Activated CD8-positive, alpha-beta memory T cell treated with anti-CD3 and anti-CD28 coated beads for 36 hours (primary cell): ENCODE results near the gene TBL2. TPM values are rescaled to one million over a fixed set of nuclear protein-coding genes. Genes with fewer than 3 reads are reported as not detected.

Experiments
- CTCF ChIA-PET: fragments of 350-600 bp; sonication (Branson Sonifier 250); formaldehyde crosslinking; loops from one replicate; lab custom pipeline; 2021; ENCODE audit warnings: antibody characterized with exemption; lab: Charles Lee
- POLR2A ChIA-PET: fragments of 350-600 bp; sonication (Branson Sonifier 250); formaldehyde crosslinking; loops from one replicate; lab custom pipeline; 2021; ENCODE audit warnings: antibody characterized with exemption; lab: Charles Lee
- total RNA-seq, 2 experiments: library from RNA; stranded (reverse); gene quantifications; one replicate each; pipeline ENCODE4 v1.2.3, GENCODE V29; 2021

TBL2 gene
- total RNA-seq, 2 experiments from 2014 or later, result 36.3 to 37.8 TPM

DNA sequence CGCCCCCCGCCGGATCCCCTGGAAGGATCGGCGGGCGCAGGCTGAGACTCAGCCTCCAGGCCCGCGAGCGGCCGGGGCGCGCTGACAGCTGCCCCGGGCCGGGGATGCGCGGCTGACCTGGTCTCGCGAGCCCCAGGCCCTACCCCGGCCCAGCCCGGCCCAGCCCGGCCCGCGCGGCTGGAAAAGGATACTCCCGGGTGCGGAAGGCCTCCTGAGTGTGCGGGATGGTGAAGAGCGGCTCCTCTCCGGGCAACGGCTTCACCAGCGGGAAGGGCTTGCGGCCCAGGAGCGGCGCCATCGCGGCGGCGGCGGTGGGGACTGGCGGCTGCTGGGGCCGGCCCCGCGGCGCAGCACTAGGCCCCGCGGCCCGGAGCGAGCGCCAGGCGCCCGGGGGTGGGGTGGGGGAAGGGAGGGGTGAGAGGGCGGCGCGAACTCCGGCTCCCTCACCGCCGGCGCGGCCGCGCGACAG, 56.7 kb downstream of the TBL2 start:
- POLR2A ChIA-PET, result interaction anchor here (1.0 to 2.0 kb wide), 6 partner anchors 35 to 213 kb away, joined by 3 to 13 read pairs (median 5); partner anchors contain the start of genes BCL7B and TBL2
- CTCF ChIA-PET, result no interaction called here

DNA sequence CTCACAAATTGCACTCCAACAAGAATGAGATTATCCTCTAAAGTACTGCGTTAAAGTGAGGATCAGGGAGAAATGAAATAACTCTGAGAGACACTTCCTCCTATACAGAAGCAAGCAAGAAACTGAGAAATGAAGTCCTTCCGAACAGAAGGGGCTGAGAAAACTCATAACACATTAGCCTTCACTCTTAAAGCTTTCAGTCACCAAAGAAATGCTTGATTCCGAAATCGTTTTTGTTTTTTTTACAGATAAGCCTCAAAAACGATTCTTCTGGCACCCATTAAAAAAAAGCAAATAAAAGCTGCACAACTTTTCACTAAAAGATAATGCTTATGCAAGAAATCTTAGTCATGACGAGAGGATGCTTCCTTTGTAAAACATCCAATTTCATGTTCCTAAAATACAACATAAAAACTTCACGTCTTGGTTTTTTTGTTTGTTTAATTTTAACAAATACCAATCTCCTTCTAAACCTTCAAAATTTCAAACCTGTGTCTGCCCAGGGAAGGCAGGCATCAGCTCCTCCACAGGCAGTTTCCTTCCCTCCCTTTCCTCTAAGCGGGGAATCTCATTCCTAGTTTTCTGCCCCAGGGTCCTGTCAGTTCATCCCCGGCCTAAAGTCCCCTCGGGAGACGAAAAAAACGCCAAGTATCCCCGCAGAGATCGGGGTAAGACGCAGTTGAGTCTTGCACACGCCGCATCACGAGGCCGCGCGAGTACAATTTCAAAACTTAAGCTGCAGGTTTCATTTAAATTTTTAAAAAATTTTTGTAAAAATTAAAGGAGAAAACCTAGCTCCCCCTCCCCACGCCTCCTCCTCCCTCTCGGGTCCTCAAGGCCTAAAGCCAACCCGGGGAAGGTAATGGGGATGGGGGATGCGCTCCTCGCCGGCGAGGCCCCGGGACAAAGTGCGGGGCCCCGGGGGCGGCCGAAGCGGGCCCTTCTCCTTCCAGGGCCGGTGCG, 57.4 kb downstream of the TBL2 start:
- ChIA-PET POLR2A (interaction anchor here (0.6 to 1.8 kb wide), 6 partner anchors 34 to 213 kb away, joined by 3 to 10 read pairs (median 4); partner anchors contain the start of genes BCL7B and TBL2), CTCF (interaction anchor here (1.2 kb wide), 1 partner anchor 36 kb away, joined by 3 read pairs; no protein-coding TSS in a partner anchor)

DNA sequence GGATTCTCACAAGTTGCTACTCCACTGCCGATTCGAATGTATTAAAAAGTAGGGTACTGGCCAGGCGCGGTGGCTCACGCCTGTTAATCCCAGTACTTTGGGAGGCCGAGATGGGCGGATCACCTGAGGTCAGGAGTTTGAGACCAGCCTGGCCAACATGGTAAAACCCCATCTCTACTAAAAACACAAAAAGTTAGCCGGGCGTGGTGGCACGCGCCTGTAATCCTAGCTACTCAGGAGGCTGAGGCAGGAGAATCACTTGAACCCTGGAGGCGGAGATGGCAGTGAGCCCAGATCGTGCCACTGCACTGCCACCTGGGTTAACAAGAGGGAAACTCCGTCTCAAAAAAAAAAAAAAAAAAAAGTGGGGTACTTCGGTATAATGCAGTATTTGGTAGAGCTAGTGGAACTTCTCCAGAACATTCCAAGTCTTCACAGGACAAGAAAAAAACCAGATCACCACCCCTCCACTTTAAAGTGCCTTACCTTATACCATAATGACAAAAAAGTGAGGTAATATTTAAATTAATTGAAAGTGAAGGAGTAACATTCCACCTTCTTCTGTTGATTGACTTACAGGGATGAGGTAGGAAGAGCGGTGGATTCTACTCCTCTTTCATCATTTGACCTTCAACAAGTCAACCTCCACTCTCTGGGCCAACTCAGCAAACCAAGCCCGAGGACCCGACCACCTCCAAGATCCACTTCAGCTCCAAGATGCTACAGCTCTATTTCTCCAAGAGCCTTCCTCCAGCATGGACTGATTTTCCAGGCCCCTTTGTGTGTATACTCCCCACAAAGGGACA, 58.3 kb downstream of the TBL2 start:
- ChIA-PET POLR2A (interaction anchor here (0.6 to 1.8 kb wide), 4 partner anchors 37 to 214 kb away, joined by 4 to 10 read pairs (median 4); partner anchors contain the start of genes BCL7B and TBL2), CTCF (interaction anchor here (0.7 to 1.2 kb wide), 2 partner anchors 16 to 37 kb away, joined by 3 read pairs; no protein-coding TSS in a partner anchor)

DNA sequence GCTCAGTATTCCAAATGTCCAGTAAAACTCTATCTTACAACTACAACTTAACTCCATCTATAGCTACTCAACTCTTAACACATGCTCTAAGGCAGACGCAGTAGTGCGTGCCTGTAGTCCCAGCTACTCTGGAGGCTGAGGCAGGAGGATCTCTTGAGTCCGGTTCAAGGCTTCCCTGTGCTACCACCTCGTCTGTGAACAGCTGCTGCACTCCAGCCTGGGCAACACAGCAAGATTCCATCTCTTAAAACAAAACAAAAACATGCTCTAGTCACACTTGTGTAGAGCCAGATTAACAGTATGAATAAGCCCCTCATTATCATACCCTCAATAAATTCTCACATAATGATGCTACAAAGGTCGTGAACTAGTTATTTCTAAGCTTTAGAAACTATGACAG, 59.9 kb downstream of the TBL2 start:
- POLR2A ChIA-PET, result no interaction called here
- CTCF ChIA-PET, result no interaction called here

Other genes starting within 250 kb of the TBL2 start
- under 1 TPM; 0.34 to 0.38 TPM for gene FZD9, start 144.8 kb downstream of the TBL2 start, total RNA-seq
- gene BAZ1B, start 56.3 kb downstream of the TBL2 start, total RNA-seq, result 100 to 1,000 TPM; 115 TPM
- gene BCL7B, start 20.9 kb downstream of the TBL2 start, total RNA-seq, result 10 to 100 TPM; 68.7 to 71.4 TPM
- gene MLXIPL, start 45.9 kb upstream of the TBL2 start, total RNA-seq, result not detected
- gene VPS37D, start 89.3 kb upstream of the TBL2 start, total RNA-seq, result under 1 TPM; 0.13 to 0.23 TPM
- gene DNAJC30, start 104.9 kb upstream of the TBL2 start, total RNA-seq, result 10 to 100 TPM in 1 of 2 experiments, 1 to 10 TPM in 1; 9.3 to 11.0 TPM
- gene BUD23, start 105.0 kb upstream of the TBL2 start, total RNA-seq, result 100 to 1,000 TPM; 109 to 112 TPM
- 10 to 100 TPM; 22.2 to 24.1 TPM for gene STX1A, start 141.1 kb upstream of the TBL2 start, total RNA-seq
- 10 to 100 TPM; 26.1 to 26.6 TPM for gene ABHD11, start 160.2 kb upstream of the TBL2 start, total RNA-seq
- not detected for gene CLDN3, start 191.7 kb upstream of the TBL2 start, total RNA-seq